PC-3 (cell line): ENCODE data around the gene SALL4. TPM values are rescaled to one million over a fixed set of nuclear protein-coding genes. Genes with fewer than 3 reads are reported as not detected.

Experiments
- ATAC-seq: fragments of 200-7000 bp; cut with Tn5 transposase; 2 replicates; pipeline ENCODE4 v1.9.1; 2020; ENCODE audit warnings: mild to moderate bottlenecking, moderate library complexity
- BruUV-seq: library from RNA; stranded (reverse); fragments of 400-500 nt; replicated peaks from 2 replicates; lab custom pipeline; 2021; lab: Mats Ljungman, UMichigan
- CTCF ChIA-PET: fragments of 300-600 bp; sonication (Branson Sonifier 250); formaldehyde crosslinking; loops from one replicate; lab custom pipeline; 2022; ENCODE audit warnings: antibody characterized with exemption; lab: Charles Lee
- POLR2A ChIA-PET: fragments of 300-600 bp; sonication (Branson Sonifier 250); formaldehyde crosslinking; loops from one replicate; lab custom pipeline; 2022; ENCODE audit warnings: antibody characterized with exemption; ENCODE audit not compliant: unreplicated experiment; lab: Charles Lee
- DNase-seq: peaks from one replicate; pipeline ENCODE4 v3.0.0-alpha.2; 2015
- H2AFZ ChIP-seq: fragments of 300-600 bp; sonication (generic); 2 replicates; pipeline ENCODE4 v1.6.0; 2016; ENCODE audit warnings: antibody characterized with exemption, low read length
- H3F3A ChIP-seq: fragments of 300-600 bp; sonication (generic); one replicate; pipeline ENCODE4 v1.6.0; 2017; ENCODE audit warnings: antibody characterized with exemption, low read length, control low read depth, mild to moderate bottlenecking; ENCODE audit not compliant: unreplicated experiment
- H3K27ac ChIP-seq: fragments of 300-600 bp; sonication (generic); 2 replicates; pipeline ENCODE4 v1.5.1; 2016; ENCODE audit warnings: mild to moderate bottlenecking, low read length
- H3K27me3 ChIP-seq: fragments of 300-600 bp; sonication (generic); 2 replicates; pipeline ENCODE4 v1.6.1; 2016; ENCODE audit warnings: low read length, mixed read lengths
- H3K36me3 ChIP-seq: fragments of 300-600 bp; sonication (generic); 2 replicates; pipeline ENCODE4 v1.6.1; 2016; ENCODE audit warnings: low read depth, mixed run types, low read length, mixed read lengths
- H3K4me1 ChIP-seq: fragments of 300-600 bp; sonication (generic); 2 replicates; pipeline ENCODE4 v1.5.1; 2016; ENCODE audit warnings: low read length; ENCODE audit not compliant: insufficient read depth
- H3K4me2 ChIP-seq: fragments of 300-600 bp; sonication (generic); 2 replicates; pipeline ENCODE4 v1.6.0; 2016; ENCODE audit warnings: low read length
- H3K4me3 ChIP-seq: fragments of 300-600 bp; sonication (generic); 2 replicates; pipeline ENCODE4 v1.5.1; 2016; ENCODE audit warnings: mild to moderate bottlenecking, low read length, mixed read lengths
- H3K79me2 ChIP-seq: fragments of 300-600 bp; sonication (generic); 2 replicates; pipeline ENCODE4 v1.6.1; 2017; ENCODE audit warnings: low read length, mixed read lengths
- H3K9ac ChIP-seq: fragments of 300-600 bp; sonication (generic); 2 replicates; pipeline ENCODE4 v1.6.0; 2016; ENCODE audit warnings: mild to moderate bottlenecking, low read length
- H3K9me2 ChIP-seq: fragments of 300-600 bp; sonication (generic); replicated peaks from 2 replicates; pipeline ENCODE4 v1.6.1; 2016; ENCODE audit warnings: mixed run types, low read length, mixed read lengths
- H3K9me3 ChIP-seq: fragments of 300-600 bp; sonication (generic); 2 replicates; pipeline ENCODE4 v1.6.1; 2016; ENCODE audit warnings: low read length, mixed read lengths
- H4K20me1 ChIP-seq: fragments of 300-600 bp; sonication (generic); 2 replicates; pipeline ENCODE4 v1.6.1; 2016; ENCODE audit warnings: low read length, mixed read lengths
- EZH2 ChIP-seq: fragments of 300-600 bp; sonication (generic); IDR thresholded peaks from one replicate; pipeline ENCODE4 v1.6.1; 2017; ENCODE audit warnings: antibody characterized with exemption, mild to moderate bottlenecking, low read length; ENCODE audit not compliant: unreplicated experiment
- EZH2phosphoT487 ChIP-seq: fragments of 300-600 bp; sonication (generic); IDR thresholded peaks from 2 replicates; pipeline ENCODE4 v1.6.1; 2018; ENCODE audit warnings: mild to moderate bottlenecking, antibody characterized with exemption, low read length, borderline replicate concordance
- intact Hi-C: fragments of 100-400 bp; cut with micrococcal nuclease; formaldehyde crosslinking; loops from 2 replicates; pipeline ENCODE4 v1.9.0; 2023
- total RNA-seq: library from RNA; depleted of rRNA; stranded (reverse); fragments of >200 nt; gene quantifications from 2 replicates; pipeline ENCODE4 v1.2.3, GENCODE V29; 2014
- TF ChIP-seq, protein P1 (sequence below): fragments of 300-600 bp; sonication (generic); conservative IDR thresholded peaks from 2 replicates; pipeline ENCODE4 v1.5.1; 2017; ENCODE audit warnings: antibody characterized with exemption, low read depth, mild to moderate bottlenecking, low read length

SALL4 gene
- total RNA-seq, 1 experiment from 2014 or later = 3.1 TPM

DNA sequence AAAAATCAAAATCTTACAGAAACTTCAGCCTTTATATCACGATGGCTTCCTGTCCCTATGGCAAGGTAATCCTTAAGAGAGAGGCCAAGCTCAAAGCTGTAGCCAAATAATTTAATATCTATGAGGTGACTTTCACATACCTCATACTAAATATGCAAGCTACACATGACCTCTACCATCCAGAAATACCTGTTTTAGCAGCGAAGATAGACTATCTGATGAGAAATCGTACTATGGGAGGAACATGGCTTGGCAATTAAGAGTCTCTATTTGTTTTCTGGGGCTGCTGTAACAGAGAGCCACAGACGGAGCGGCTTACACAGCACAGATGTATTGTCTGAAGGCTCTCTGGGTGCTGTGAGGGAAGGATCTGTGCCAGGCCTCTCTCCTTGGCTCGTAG lies 31.0 kb upstream of the SALL4 start:
- ChIA-PET POLR2A (no interaction called here), CTCF (no interaction called here)
- H4K20me1 ChIP-seq = no peaks in the 10 kb centered on the region
- H3K4me3 ChIP-seq = no peak overlapping the region
- no peak for ATAC-seq
- no peaks in the 10 kb centered on the region for H3K9me2 ChIP-seq
- no peaks in the 10 kb centered on the region for H3F3A ChIP-seq
- H3K27me3 ChIP-seq = no peaks in the 10 kb centered on the region
- intact Hi-C loops = no loop called here
- no TSS peak for BruUV-seq
- H3K27ac ChIP-seq = no peak overlapping the region
- H3K79me2 ChIP-seq = no peaks in the 10 kb centered on the region
- no peaks in the 10 kb centered on the region for H3K36me3 ChIP-seq
- no peaks in the 10 kb centered on the region for H3K9me3 ChIP-seq
- DNase-seq = peak; percentile 33
- H3K4me2 ChIP-seq = no peak overlapping the region
- H2AFZ ChIP-seq = no peak overlapping the region
- no peak overlapping the region for H3K9ac ChIP-seq
- H3K4me1 ChIP-seq = no peaks in the 10 kb centered on the region
- TF ChIP-seq, protein P1, sequence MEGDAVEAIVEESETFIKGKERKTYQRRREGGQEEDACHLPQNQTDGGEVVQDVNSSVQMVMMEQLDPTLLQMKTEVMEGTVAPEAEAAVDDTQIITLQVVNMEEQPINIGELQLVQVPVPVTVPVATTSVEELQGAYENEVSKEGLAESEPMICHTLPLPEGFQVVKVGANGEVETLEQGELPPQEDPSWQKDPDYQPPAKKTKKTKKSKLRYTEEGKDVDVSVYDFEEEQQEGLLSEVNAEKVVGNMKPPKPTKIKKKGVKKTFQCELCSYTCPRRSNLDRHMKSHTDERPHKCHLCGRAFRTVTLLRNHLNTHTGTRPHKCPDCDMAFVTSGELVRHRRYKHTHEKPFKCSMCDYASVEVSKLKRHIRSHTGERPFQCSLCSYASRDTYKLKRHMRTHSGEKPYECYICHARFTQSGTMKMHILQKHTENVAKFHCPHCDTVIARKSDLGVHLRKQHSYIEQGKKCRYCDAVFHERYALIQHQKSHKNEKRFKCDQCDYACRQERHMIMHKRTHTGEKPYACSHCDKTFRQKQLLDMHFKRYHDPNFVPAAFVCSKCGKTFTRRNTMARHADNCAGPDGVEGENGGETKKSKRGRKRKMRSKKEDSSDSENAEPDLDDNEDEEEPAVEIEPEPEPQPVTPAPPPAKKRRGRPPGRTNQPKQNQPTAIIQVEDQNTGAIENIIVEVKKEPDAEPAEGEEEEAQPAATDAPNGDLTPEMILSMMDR = no peak
- TF ChIP-seq EZH2 (no peak), EZH2phosphoT487 (no peak)

DNA sequence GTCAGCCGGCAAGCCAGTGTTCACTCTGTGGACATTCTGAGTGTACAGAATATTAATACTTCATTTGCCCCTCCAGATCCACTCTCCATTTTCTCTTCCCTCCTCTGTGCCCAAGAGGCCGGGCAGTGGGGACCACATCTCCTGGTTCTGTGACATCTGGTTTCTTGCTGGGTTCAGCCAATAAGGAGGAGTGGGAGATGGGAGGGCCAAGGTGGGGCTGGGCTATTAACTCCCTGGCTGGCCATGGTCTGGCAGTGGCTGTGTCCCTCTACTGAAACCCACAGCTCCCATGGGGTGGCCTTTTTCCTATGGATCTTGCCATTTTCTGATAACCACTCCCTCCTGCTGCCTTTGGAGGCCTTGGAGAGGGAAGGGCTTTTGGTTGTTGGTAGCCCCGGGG lies 30.0 kb upstream of the SALL4 start:
- ATAC-seq = no peak
- H3K4me3 ChIP-seq = no peak overlapping the region
- H3K27ac ChIP-seq = no peak overlapping the region
- TF ChIP-seq EZH2 = no peak
- TF ChIP-seq, protein P1 = no peak
- H3K27me3 ChIP-seq = no peaks in the 10 kb centered on the region
- H3K9me3 ChIP-seq = no peaks in the 10 kb centered on the region
- intact Hi-C loops = no loop called here
- BruUV-seq = no TSS peak
- ChIA-PET POLR2A (no interaction called here), CTCF (no interaction called here)
- no peaks in the 10 kb centered on the region for H3K79me2 ChIP-seq
- H3K4me1 ChIP-seq = no peaks in the 10 kb centered on the region
- H3K9me2 ChIP-seq = no peaks in the 10 kb centered on the region
- no peak overlapping the region for H3K4me2 ChIP-seq
- H2AFZ ChIP-seq = no peak overlapping the region
- no peaks in the 10 kb centered on the region for H3F3A ChIP-seq
- no peaks in the 10 kb centered on the region for H4K20me1 ChIP-seq
- no peaks in the 10 kb centered on the region for H3K36me3 ChIP-seq
- no peak for DNase-seq
- no peak overlapping the region for H3K9ac ChIP-seq

DNA sequence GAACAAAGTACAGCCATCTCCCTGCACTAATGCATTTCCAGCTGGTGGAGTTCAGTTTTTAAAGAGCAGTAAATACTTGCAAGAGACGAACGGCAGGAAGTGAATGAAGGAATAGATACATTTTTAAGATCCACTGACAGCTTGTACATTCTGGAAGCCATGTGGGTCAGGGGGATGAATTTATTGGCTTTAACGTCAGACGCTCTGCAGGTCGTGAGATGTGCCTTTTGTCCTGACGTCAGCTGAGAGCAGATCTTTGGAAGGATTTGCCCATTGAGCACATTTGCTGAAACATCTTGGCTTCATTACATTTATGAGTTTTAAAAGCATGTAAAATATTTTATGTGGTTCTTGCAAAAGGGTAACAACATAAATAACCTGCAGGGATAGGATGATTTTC lies 29.5 kb upstream of the SALL4 start:
- Histone ChIP-seq H3K4me1 (no peaks in the 10 kb centered on the region), H3K9me3 (no peaks in the 10 kb centered on the region), H2AFZ (no peak overlapping the region)

More for the DNA sequence above, 29.5 kb upstream of the SALL4 start:
- TF ChIP-seq, protein P1 = no peak
- TF ChIP-seq EZH2 (no peak), EZH2phosphoT487 (no peak)
- no peak overlapping the region for H3K4me2 ChIP-seq
- H4K20me1 ChIP-seq = no peaks in the 10 kb centered on the region
- ATAC-seq (no peak; the same call in 1 of the 2 replicates), DNase-seq (no peak)
- ChIA-PET POLR2A (no interaction called here), CTCF (no interaction called here)
- H3K27me3 ChIP-seq = no peaks in the 10 kb centered on the region
- H3K79me2 ChIP-seq = no peaks in the 10 kb centered on the region
- H3K36me3 ChIP-seq = no peaks in the 10 kb centered on the region
- BruUV-seq = no TSS peak
- H3K9me2 ChIP-seq = no peaks in the 10 kb centered on the region
- intact Hi-C loops = no loop called here
- H3F3A ChIP-seq = no peaks in the 10 kb centered on the region
- no peak overlapping the region for H3K9ac ChIP-seq
- H3K4me3 ChIP-seq = no peak overlapping the region
- no peak overlapping the region for H3K27ac ChIP-seq
